GM12801 (cell line): ENCODE data around the gene AKAP9.

Experiments used
- TF ChIP-seq, protein P1 (sequence below): IDR thresholded peaks from one replicate; pipeline ENCODE4 v1.5.1; 2011; ENCODE audit warnings: control low read depth; ENCODE audit not compliant: insufficient read length; ENCODE audit errors: extremely low read depth

Gene AKAP9

GRCh38 chr7:91962419-91962818 lies 21.8 kb downstream of the AKAP9 start:
- TF ChIP-seq, protein P1, sequence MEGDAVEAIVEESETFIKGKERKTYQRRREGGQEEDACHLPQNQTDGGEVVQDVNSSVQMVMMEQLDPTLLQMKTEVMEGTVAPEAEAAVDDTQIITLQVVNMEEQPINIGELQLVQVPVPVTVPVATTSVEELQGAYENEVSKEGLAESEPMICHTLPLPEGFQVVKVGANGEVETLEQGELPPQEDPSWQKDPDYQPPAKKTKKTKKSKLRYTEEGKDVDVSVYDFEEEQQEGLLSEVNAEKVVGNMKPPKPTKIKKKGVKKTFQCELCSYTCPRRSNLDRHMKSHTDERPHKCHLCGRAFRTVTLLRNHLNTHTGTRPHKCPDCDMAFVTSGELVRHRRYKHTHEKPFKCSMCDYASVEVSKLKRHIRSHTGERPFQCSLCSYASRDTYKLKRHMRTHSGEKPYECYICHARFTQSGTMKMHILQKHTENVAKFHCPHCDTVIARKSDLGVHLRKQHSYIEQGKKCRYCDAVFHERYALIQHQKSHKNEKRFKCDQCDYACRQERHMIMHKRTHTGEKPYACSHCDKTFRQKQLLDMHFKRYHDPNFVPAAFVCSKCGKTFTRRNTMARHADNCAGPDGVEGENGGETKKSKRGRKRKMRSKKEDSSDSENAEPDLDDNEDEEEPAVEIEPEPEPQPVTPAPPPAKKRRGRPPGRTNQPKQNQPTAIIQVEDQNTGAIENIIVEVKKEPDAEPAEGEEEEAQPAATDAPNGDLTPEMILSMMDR = no peak

DNA sequence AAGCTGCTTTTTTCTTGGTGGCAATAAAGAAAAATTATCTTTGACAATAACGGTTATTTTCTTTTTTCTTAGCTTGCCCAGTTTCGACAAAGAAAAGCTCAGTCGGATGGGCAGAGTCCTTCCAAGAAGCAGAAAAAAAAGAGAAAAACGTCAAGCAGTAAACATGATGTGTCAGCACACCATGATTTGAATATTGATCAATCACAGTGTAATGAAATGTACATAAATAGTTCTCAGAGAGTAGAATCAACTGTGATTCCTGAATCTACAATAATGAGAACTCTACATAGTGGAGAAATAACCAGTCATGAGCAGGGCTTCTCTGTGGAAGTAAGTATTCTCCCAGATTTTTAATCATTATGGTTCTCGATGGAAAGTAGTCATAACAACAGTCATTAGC lies 33.0 kb downstream of the AKAP9 start:
- TF ChIP-seq, protein P1 = no peak

DNA sequence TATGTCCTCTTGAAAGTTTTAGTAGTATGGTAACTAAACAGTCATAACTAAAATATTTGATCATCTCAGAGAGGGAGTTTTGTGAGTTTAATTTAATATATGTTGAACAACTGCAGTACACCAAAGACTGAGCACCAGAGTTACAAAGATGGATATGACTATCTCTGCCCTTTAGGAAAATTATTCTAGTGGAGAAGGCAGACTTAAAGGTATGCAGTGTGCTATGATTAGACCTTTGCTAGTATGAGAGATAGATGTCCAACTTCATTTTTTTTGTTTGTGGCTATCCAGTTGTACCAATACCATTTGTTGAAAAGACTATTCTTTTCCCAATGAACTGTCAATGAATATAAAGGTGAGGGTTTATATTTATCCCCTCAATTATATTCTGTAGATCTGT lies 33.4 kb downstream of the AKAP9 start:
- TF ChIP-seq, protein P1 = no peak

- TF ChIP-seq, protein P1 = no peak
These were observed 36.1 kb downstream of the AKAP9 start for GRCh38 chr7:91976743-91977142.

GRCh38 chr7:91979590-91979989 lies 38.9 kb downstream of the AKAP9 start:
- TF ChIP-seq, protein P1 = no peak

- TF ChIP-seq, protein P1 = no peak
These were observed 47.6 kb downstream of the AKAP9 start for GRCh38 chr7:91988213-91988612.

- TF ChIP-seq, protein P1 = no peak
These were observed 53.3 kb downstream of the AKAP9 start for GRCh38 chr7:91993976-91994375.
